Astrocyte (in vitro differentiated cells and primary cell): ENCODE results near the gene DDC. TPM values are rescaled to one million over a fixed set of nuclear protein-coding genes. Genes with fewer than 3 reads are reported as not detected.

Experiments
- DNase-seq: peaks from one replicate; pipeline ENCODE4 v3.0.0-alpha.2; 2010; ENCODE audit warnings: low read depth
- FAIRE-seq: peaks from 2 replicates; lab custom pipeline; 2011; peaks lifted over from hg19 to GRCh38; lab: Jason Lieb, UNC
- H2AFZ ChIP-seq: 2 replicates; pipeline ENCODE4 v1.6.0; 2012; ENCODE audit warnings: low read depth, low read length, inconsistent platforms
- H3K27ac ChIP-seq: 2 replicates; pipeline ENCODE4 v1.5.1; 2011; ENCODE audit warnings: low read depth, low read length, inconsistent platforms
- H3K27me3 ChIP-seq: 2 replicates; pipeline ENCODE4 v1.6.0; 2011; ENCODE audit warnings: low read length, inconsistent platforms; ENCODE audit not compliant: insufficient read depth
- H3K36me3 ChIP-seq: 2 replicates; pipeline ENCODE4 v1.5.1; 2011; ENCODE audit warnings: low read length, inconsistent platforms; ENCODE audit not compliant: insufficient read depth
- H3K4me1 ChIP-seq: 2 replicates; pipeline ENCODE4 v1.5.1; 2011; ENCODE audit warnings: low read length, inconsistent platforms; ENCODE audit not compliant: insufficient read depth
- H3K4me2 ChIP-seq: 2 replicates; pipeline ENCODE4 v1.6.0; 2012; ENCODE audit warnings: low read length, inconsistent platforms
- H3K4me3 ChIP-seq: 2 replicates; pipeline ENCODE4 v1.5.1; 2011; ENCODE audit warnings: low read depth, mild to moderate bottlenecking, low read length, inconsistent platforms; ENCODE audit not compliant: insufficient read depth
- H3K79me2 ChIP-seq: 2 replicates; pipeline ENCODE4 v1.6.0; 2012; ENCODE audit warnings: mild to moderate bottlenecking, low read length, inconsistent platforms; ENCODE audit not compliant: insufficient read depth
- H3K9ac ChIP-seq: 2 replicates; pipeline ENCODE4 v1.6.0; 2012; ENCODE audit warnings: mild to moderate bottlenecking, low read length, inconsistent platforms
- H3K9me3 ChIP-seq: 2 replicates; pipeline ENCODE4 v1.5.1; 2012; ENCODE audit warnings: low read depth, mild to moderate bottlenecking, low read length, inconsistent platforms; ENCODE audit not compliant: insufficient read depth
- H4K20me1 ChIP-seq: 2 replicates; pipeline ENCODE4 v1.6.0; 2012; ENCODE audit warnings: low read length, inconsistent platforms; ENCODE audit not compliant: insufficient read depth
- H3K27ac Mint-ChIP-seq: one replicate; pipeline ENCODE4 v1.8.0; 2021; ENCODE audit warnings: mild to moderate bottlenecking, mixed read lengths; ENCODE audit not compliant: unreplicated experiment
- H3K27me3 Mint-ChIP-seq: one replicate; pipeline ENCODE4 v1.8.0; 2021; ENCODE audit warnings: low read depth, mixed read lengths; ENCODE audit not compliant: unreplicated experiment
- H3K36me3 Mint-ChIP-seq: one replicate; pipeline ENCODE4 v1.8.0; 2021; ENCODE audit warnings: low read depth, mixed read lengths; ENCODE audit not compliant: unreplicated experiment
- H3K4me1 Mint-ChIP-seq: one replicate; pipeline ENCODE4 v1.8.0; 2021; ENCODE audit warnings: low read depth, mixed read lengths; ENCODE audit not compliant: unreplicated experiment
- H3K4me3 Mint-ChIP-seq: one replicate; pipeline ENCODE4 v1.8.0; 2021; ENCODE audit warnings: mild to moderate bottlenecking, moderate library complexity, mixed read lengths; ENCODE audit not compliant: unreplicated experiment
- H3K9me3 Mint-ChIP-seq: one replicate; pipeline ENCODE4 v1.8.0; 2021; ENCODE audit warnings: mild to moderate bottlenecking, mixed read lengths; ENCODE audit not compliant: unreplicated experiment
- EZH2 ChIP-seq: IDR thresholded peaks from 2 replicates; pipeline ENCODE4 v1.6.1; 2012; ENCODE audit warnings: mild to moderate bottlenecking, low read length, inconsistent platforms; ENCODE audit not compliant: insufficient read depth
- total RNA-seq: library from RNA; stranded (reverse); gene quantifications from 2 replicates; pipeline ENCODE4 v1.2.1, GENCODE V29; 2021
- TF ChIP-seq, protein P1 (sequence below): IDR thresholded peaks from 2 replicates; pipeline ENCODE4 v1.5.1; 2011; ENCODE audit warnings: low read depth, mild to moderate bottlenecking, inconsistent platforms, low read length, moderate library complexity; ENCODE audit not compliant: insufficient read depth

DDC gene
- total RNA-seq, 1 donor from 2014 or later, result not detected

DNA sequence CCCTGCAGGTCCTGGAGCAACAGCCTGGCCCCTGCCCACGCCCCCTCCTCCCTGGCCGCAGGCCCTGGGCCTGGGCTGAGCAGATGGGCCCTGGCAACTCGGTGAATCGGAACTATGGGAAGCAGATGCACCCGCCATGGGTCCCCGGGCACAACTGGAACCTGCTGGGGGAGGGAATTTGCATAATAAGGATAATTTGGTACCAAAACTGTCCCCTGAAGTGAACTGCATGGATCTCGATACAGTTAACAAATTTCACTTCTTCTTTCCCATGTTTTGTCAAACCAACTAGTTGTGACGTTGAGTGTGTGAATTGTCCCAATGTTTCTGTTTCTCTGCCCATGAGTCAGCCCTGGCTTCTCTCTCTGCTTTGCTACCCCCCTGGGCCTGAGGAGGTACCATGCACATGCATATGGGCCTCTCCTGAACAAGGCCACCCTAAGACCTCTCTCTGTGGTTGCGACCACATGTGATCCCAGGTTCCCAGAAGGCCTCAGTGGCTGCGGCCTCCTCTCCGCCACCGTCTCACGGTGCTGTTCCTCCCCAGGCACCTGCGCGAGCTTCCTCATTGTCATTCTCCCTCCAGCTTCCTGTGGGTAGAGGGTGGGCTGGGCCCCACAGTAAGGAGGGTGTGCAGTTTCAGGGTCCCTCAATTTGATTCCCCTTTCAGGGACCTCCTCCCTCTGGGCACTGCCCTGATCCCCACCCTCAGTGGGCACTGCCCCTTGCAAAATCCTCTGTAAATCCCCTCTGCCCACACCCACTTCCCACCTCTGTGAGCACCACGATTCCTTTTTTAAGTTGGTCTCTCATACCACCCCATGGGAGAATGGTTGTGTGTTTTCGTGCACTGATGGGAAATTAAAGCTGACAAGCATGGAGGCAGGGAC, 155.1 kb downstream of the DDC start:
- H3K9ac ChIP-seq, result no peak overlapping the region
- H3K27me3 Mint-ChIP-seq, result peaks cover 36% of the 10 kb centered on the region
- no peak overlapping the region for H3K4me3 ChIP-seq
- TF ChIP-seq EZH2, result no peak
- TF ChIP-seq, protein P1, sequence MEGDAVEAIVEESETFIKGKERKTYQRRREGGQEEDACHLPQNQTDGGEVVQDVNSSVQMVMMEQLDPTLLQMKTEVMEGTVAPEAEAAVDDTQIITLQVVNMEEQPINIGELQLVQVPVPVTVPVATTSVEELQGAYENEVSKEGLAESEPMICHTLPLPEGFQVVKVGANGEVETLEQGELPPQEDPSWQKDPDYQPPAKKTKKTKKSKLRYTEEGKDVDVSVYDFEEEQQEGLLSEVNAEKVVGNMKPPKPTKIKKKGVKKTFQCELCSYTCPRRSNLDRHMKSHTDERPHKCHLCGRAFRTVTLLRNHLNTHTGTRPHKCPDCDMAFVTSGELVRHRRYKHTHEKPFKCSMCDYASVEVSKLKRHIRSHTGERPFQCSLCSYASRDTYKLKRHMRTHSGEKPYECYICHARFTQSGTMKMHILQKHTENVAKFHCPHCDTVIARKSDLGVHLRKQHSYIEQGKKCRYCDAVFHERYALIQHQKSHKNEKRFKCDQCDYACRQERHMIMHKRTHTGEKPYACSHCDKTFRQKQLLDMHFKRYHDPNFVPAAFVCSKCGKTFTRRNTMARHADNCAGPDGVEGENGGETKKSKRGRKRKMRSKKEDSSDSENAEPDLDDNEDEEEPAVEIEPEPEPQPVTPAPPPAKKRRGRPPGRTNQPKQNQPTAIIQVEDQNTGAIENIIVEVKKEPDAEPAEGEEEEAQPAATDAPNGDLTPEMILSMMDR, result no peak
- H3K4me2 ChIP-seq, result no peak overlapping the region
- H3K36me3 Mint-ChIP-seq, result no peaks in the 10 kb centered on the region
- no peak overlapping the region for H3K4me3 Mint-ChIP-seq
- no peak overlapping the region for H3K27ac ChIP-seq
- FAIRE-seq (no peak), DNase-seq (no peak)
- no peaks in the 10 kb centered on the region for H3K36me3 ChIP-seq
- H3K79me2 ChIP-seq, result no peaks in the 10 kb centered on the region
- H3K4me1 Mint-ChIP-seq, result no peaks in the 10 kb centered on the region
- no peaks in the 10 kb centered on the region for H3K4me1 ChIP-seq
- H3K9me3 ChIP-seq, result no peaks in the 10 kb centered on the region
- no peak overlapping the region for H2AFZ ChIP-seq
- peaks cover 2% of the 10 kb centered on the region for H3K27me3 ChIP-seq
- H3K27ac Mint-ChIP-seq, result no peak overlapping the region
- H3K9me3 Mint-ChIP-seq, result peaks cover 3% of the 10 kb centered on the region
- no peaks in the 10 kb centered on the region for H4K20me1 ChIP-seq

Other genes with a start within 250 kb of the DDC start
- gene FIGNL1, start 115.1 kb downstream of the DDC start, total RNA-seq, result 8.8 and 10.0 TPM in 2 replicates
- gene GRB10, start 217.5 kb upstream of the DDC start, total RNA-seq, result 81.9 and 83.8 TPM in 2 replicates